HCT116 (cell line): Measurements from ENCODE around the gene CD96. TPM values are rescaled to one million over a fixed set of nuclear protein-coding genes. Genes with fewer than 3 reads are reported as not detected.

Experiments
- ATAC-seq: fragments of 200-7000 bp; cut with Tn5 transposase; 2 replicates; pipeline ENCODE4 v1.9.1; 2020; ENCODE audit warnings: mild to moderate bottlenecking, moderate library complexity
- BruUV-seq: library from RNA; stranded (reverse); fragments of 400-500 nt; replicated peaks from 2 replicates; lab custom pipeline; 2021; lab: Mats Ljungman, UMichigan
- CTCF ChIA-PET: fragments of 300-600 bp; sonication (Branson Sonifier 250); formaldehyde crosslinking; loops from one replicate; lab custom pipeline; 2021; ENCODE audit warnings: antibody characterized with exemption; lab: Charles Lee
- POLR2A ChIA-PET: fragments of 300-600, 350-600 bp; sonication (Branson Sonifier 250); formaldehyde crosslinking; loops from one replicate; lab custom pipeline; 2021; ENCODE audit warnings: antibody characterized with exemption; lab: Charles Lee
- RAD21 ChIA-PET, 2 experiments: fragments of 300-600 bp; sonication (Branson Sonifier 250); formaldehyde crosslinking; loops; one replicate each; lab custom pipeline; 2023; ENCODE audit warnings: low total read pairs in 2 of 2; ENCODE audit not compliant: uncharacterized antibody in 2 of 2, unreplicated experiment in 2 of 2, low non-redundant PET in 1 of 2; lab: Charles Lee
- DNase-seq: peaks from one replicate; pipeline ENCODE4 v3.0.0-alpha.2; 2010; ENCODE audit warnings: low read depth, low spot score
- H2AFZ ChIP-seq: fragments of 200-600 bp; shearing (Covaris generic), sonication (generic); 2 replicates; pipeline ENCODE4 v1.6.1; 2017; ENCODE audit warnings: low read depth, mixed run types, mixed read lengths, antibody characterized with exemption, low read length; ENCODE audit not compliant: poor library complexity, severe bottlenecking
- H3K27ac ChIP-seq: 2 replicates; pipeline ENCODE4 v1.5.1; 2012; ENCODE audit warnings: low read depth, low read length
- H3K27me3 ChIP-seq: fragments of 200-600 bp; sonication (generic); 2 replicates; pipeline ENCODE4 v1.6.1; 2016; ENCODE audit warnings: mixed run types, low read length, mixed read lengths; ENCODE audit not compliant: insufficient read depth
- H3K36me3 ChIP-seq, 2 experiments: fragments of 200-500 bp in 1 of 2; fragments of 200-600 bp in 1 of 2; sonication (Bioruptor generic) in 1 of 2; sonication (generic) in 1 of 2; 2 replicates each; pipeline versions ENCODE4 v1.5.1 to v1.6.1; 2014 to 2016; ENCODE audit warnings: low read length in 2 of 2, inconsistent platforms in 1 of 2, mixed read lengths in 1 of 2, mixed run types in 1 of 2; ENCODE audit not compliant: insufficient read depth in 2 of 2, control insufficient read depth in 1 of 2
- H3K4me1 ChIP-seq, 2 experiments: fragments of 200-600 bp in 1 of 2; sonication (generic) in 1 of 2; 2 replicates each; pipeline versions ENCODE4 v1.5.1 to v1.6.1; 2012 to 2017; ENCODE audit warnings: low read length in 2 of 2, inconsistent platforms in 1 of 2, mild to moderate bottlenecking in 1 of 2, mixed read lengths in 1 of 2, mixed run types in 1 of 2, moderate library complexity in 1 of 2; ENCODE audit not compliant: insufficient read depth in 2 of 2, control insufficient read depth in 1 of 2
- H3K4me2 ChIP-seq: fragments of 200-600 bp; sonication (generic); 2 replicates; pipeline ENCODE4 v1.6.1; 2017; ENCODE audit warnings: mixed run types, low read length, mixed read lengths
- H3K4me3 ChIP-seq, 2 experiments: fragments of 200-600 bp in 1 of 2; sonication (generic) in 1 of 2; replicated peaks in 1 of 2; 2 replicates each; pipeline ENCODE4 v1.5.1; 2011 to 2016; ENCODE audit warnings: low read length in 2 of 2, control low read depth in 1 of 2, low read depth in 1 of 2, mild to moderate bottlenecking in 1 of 2, mixed read lengths in 1 of 2, mixed run types in 1 of 2
- H3K79me2 ChIP-seq: fragments of 200-600 bp; sonication (generic); 2 replicates; pipeline ENCODE4 v1.6.1; 2017; ENCODE audit warnings: mild to moderate bottlenecking, mixed run types, low read length, moderate library complexity, mixed read lengths; ENCODE audit not compliant: insufficient read depth
- H3K9ac ChIP-seq: fragments of 200-600 bp; sonication (generic); 2 replicates; pipeline ENCODE4 v1.6.1; 2016; ENCODE audit warnings: low read length, mixed read lengths
- H3K9me2 ChIP-seq: fragments of 200-600 bp; sonication (generic), shearing (Covaris generic); 2 replicates; pipeline ENCODE4 v1.6.1; 2017; ENCODE audit warnings: mixed run types, mild to moderate bottlenecking, moderate library complexity; ENCODE audit not compliant: insufficient read depth
- H3K9me3 ChIP-seq, 2 experiments: fragments of 200-500 bp in 1 of 2; fragments of 200-600 bp in 1 of 2; sonication (Bioruptor generic) in 1 of 2; sonication (generic) in 1 of 2; 2 replicates each; pipeline ENCODE4 v1.6.1; 2014 to 2017; ENCODE audit warnings: low read length in 2 of 2, mixed read lengths in 2 of 2, inconsistent platforms in 1 of 2, low read depth in 1 of 2, mild to moderate bottlenecking in 1 of 2, mixed run types in 1 of 2, moderate library complexity in 1 of 2; ENCODE audit not compliant: control insufficient read depth in 1 of 2, insufficient read depth in 1 of 2
- H4K20me1 ChIP-seq: fragments of 200-600 bp; sonication (generic), shearing (Covaris generic); 2 replicates; pipeline ENCODE4 v1.6.1; 2017; ENCODE audit warnings: mixed run types, mild to moderate bottlenecking, moderate library complexity; ENCODE audit not compliant: insufficient read depth
- CBX3 ChIP-seq: IDR thresholded peaks from 2 replicates; pipeline ENCODE4 v1.6.1; 2012; ENCODE audit warnings: low read depth
- FOSL1 ChIP-seq: IDR thresholded peaks from 2 replicates; pipeline ENCODE4 v1.6.1; 2012; ENCODE audit warnings: low read depth
- intact Hi-C: fragments of 100-400 bp; cut with micrococcal nuclease; formaldehyde crosslinking; loops from 2 replicates; pipeline ENCODE4 v1.10.0; 2022
- total RNA-seq: library from RNA; stranded (reverse); gene quantifications from one replicate; pipeline ENCODE4 v1.2.1, GENCODE V29; 2021; ENCODE audit not compliant: unreplicated experiment
- TF ChIP-seq, protein P1 (sequence below): IDR thresholded peaks from 2 replicates; pipeline ENCODE4 v1.6.1; 2011; ENCODE audit warnings: mild to moderate bottlenecking, low read length, moderate library complexity; ENCODE audit not compliant: insufficient replicate concordance; ENCODE audit errors: extremely low read depth
- TF ChIP-seq, protein P2 (sequence below): IDR thresholded peaks from 2 replicates; pipeline ENCODE4 v1.6.1; 2012
- TF ChIP-seq, protein P3 (sequence below): IDR thresholded peaks from 2 replicates; pipeline ENCODE4 v1.6.1; 2012

Gene CD96
- total RNA-seq, 1 experiment from 2014 or later, result 0.42 TPM

DNA sequence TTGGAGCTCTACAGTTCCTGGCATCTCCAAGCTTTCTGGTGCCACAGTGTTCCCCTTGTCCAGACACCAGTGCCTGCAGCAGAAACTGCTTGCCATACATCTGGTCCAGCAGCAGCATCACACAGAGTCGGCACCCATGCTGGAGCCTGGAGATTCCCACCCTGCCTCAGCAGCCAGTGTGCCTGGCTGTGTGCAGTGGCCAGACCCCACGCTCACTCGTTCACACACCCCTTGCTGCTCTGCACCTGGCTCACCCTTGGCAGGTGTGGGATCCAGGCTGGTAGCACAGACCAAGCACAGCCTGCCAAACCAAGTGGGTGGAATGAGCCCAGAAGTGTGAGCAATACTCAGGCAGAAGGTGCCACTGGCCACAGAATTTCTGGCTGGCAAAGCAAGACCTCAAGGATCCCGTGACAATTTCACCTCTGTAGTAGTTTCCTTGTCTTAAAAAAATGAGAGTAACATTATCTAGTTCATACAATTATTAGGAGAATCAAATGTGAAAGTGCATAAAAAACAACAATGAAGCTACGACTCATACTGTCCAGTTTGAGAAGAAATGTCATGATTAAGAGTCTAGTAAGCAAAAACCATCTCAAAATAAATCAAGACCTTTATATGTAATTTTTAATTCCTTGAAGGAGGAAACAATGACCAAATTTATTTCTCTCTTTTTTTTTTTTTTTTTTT, 76.1 kb downstream of the CD96 start:
- no peak overlapping the region for H3K4me2 ChIP-seq
- H2AFZ ChIP-seq, result no peak overlapping the region
- TF ChIP-seq FOSL1 (no peak), CBX3 (no peak)
- TF ChIP-seq, protein P1, sequence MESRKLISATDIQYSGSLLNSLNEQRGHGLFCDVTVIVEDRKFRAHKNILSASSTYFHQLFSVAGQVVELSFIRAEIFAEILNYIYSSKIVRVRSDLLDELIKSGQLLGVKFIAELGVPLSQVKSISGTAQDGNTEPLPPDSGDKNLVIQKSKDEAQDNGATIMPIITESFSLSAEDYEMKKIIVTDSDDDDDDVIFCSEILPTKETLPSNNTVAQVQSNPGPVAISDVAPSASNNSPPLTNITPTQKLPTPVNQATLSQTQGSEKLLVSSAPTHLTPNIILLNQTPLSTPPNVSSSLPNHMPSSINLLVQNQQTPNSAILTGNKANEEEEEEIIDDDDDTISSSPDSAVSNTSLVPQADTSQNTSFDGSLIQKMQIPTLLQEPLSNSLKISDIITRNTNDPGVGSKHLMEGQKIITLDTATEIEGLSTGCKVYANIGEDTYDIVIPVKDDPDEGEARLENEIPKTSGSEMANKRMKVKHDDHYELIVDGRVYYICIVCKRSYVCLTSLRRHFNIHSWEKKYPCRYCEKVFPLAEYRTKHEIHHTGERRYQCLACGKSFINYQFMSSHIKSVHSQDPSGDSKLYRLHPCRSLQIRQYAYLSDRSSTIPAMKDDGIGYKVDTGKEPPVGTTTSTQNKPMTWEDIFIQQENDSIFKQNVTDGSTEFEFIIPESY, result no peak
- CTCF ChIA-PET, result no interaction called here
- no peaks in the 10 kb centered on the region for H3K79me2 ChIP-seq
- DNase-seq (no peak), ATAC-seq (no peak)
- no peaks in the 10 kb centered on the region for H4K20me1 ChIP-seq
- no TSS peak for BruUV-seq
- no peaks in the 10 kb centered on the region for H3K9me2 ChIP-seq
- peaks cover 0 to 24% of the 10 kb centered on the region in 2 experiments; a peak in 2 of 4 replicates for H3K4me1 ChIP-seq
- POLR2A ChIA-PET, result no interaction called here
- RAD21 ChIA-PET, result no interaction called here
- no peak overlapping the region for H3K27ac ChIP-seq
- H3K9ac ChIP-seq, result no peak overlapping the region
- peaks cover 0 to 14% of the 10 kb centered on the region in 2 experiments; a peak in 1 of 4 replicates for H3K9me3 ChIP-seq
- no peaks in the 10 kb centered on the region for H3K36me3 ChIP-seq
- no peak overlapping the region for H3K4me3 ChIP-seq
- intact Hi-C loops, result no loop called here
- H3K27me3 ChIP-seq, result no peaks in the 10 kb centered on the region

DNA sequence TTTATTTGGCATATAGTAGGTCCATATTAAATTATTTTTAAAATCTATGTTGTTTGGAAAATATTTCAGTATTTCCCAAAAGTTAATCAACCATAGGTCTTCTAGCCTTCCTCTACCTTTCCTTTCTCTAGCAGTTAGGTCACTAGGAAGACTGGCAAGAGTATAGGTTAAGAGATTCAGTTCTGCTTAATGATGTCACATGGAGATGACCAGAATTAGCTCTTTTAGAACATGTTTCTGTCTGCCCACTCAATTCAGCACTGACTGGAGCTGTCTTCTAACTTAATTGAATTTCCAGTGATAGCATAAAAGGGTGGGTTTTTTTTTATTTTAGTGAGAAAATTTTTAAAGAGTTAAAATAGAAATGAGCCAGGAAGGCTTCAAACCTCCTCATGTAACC, 76.9 kb downstream of the CD96 start:
- no TSS peak for BruUV-seq
- no peak for ATAC-seq
- Histone ChIP-seq H3K4me2 (no peak overlapping the region), H4K20me1 (no peaks in the 10 kb centered on the region), H3K4me1 (peaks cover 0 to 20% of the 10 kb centered on the region in 2 experiments; a peak in 2 of 4 replicates), H3K79me2 (no peaks in the 10 kb centered on the region), H2AFZ (no peak overlapping the region), H3K9me3 (peaks cover 0 to 14% of the 10 kb centered on the region in 2 experiments; a peak in 1 of 4 replicates), H3K27me3 (no peaks in the 10 kb centered on the region), H3K9ac (no peak overlapping the region), H3K4me3 (no peak overlapping the region), H3K27ac (no peak overlapping the region), H3K9me2 (no peaks in the 10 kb centered on the region), H3K36me3 (no peaks in the 10 kb centered on the region)
- ChIA-PET POLR2A (no interaction called here), CTCF (no interaction called here), RAD21 (no interaction called here)
- TF ChIP-seq, protein P1, result no peak
- TF ChIP-seq, protein P2, sequence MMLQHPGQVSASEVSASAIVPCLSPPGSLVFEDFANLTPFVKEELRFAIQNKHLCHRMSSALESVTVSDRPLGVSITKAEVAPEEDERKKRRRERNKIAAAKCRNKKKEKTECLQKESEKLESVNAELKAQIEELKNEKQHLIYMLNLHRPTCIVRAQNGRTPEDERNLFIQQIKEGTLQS, result no peak
- TF ChIP-seq, protein P3, sequence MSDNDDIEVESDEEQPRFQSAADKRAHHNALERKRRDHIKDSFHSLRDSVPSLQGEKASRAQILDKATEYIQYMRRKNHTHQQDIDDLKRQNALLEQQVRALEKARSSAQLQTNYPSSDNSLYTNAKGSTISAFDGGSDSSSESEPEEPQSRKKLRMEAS, result no peak
- TF ChIP-seq CBX3, result no peak
- DNase-seq, result no peak
- intact Hi-C loops, result no loop called here
